Ureter (tissue), 1 donor: ENCODE results near the gene ENTR1. TPM values are rescaled to one million over a fixed set of nuclear protein-coding genes. Genes with fewer than 3 reads are reported as not detected.

ENCODE experiments used
- DNase-seq: peaks from one replicate; pipeline ENCODE4 v3.0.0-alpha.2; 2020; ENCODE audit warnings: low spot score
- total RNA-seq: library from RNA; stranded (reverse); gene quantifications from one replicate; pipeline ENCODE4 v1.2.4, GENCODE V29; 2023
- donor health status: DM: yes; HTN: yes; CAD: no.

The ENTR1 gene
- total RNA-seq, 1 donor from 2014 or later, result 50.1 TPM

DNA sequence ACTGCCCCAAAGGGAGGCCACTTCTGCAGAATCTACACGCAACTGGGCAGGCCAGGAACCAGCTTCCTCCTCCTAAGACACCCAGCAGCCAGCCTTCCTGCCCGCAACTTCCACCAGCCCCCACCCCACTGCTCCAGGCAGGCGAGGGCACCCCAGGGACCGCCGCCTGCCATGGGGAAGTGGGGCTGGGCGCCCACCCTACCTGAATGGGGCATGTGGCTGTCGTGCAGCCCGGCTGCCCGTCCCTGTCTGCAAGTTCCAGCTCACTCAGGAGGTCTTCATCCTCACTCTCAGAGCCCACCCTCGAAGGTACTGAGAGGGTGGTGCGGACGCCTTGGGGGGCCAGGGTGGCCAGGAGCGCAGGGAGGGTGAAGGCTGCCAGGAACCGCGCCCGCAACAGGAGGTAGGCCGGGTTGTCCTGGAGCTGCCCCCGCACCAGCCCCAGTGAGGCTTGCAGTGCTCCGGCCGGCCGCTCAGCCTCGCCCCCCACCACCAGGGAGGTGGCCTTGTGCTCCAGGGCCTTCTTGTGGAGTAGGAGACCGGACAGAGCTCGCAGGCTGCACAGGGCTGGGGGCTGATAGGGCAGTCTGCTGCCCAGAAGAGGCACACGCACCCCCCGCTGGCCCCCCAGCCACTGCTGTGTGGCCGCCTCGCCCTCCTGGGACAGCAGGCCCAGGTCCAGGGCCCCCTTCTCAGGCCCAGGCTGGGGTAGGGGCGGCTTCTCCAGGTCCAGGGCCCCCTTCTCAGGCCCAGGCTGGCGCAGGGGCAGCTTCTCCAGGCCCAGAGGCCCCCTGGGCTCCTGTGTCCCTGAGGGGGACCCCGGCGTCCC, 32.9 kb downstream of the ENTR1 start:
- DNase-seq, result no peak

DNA sequence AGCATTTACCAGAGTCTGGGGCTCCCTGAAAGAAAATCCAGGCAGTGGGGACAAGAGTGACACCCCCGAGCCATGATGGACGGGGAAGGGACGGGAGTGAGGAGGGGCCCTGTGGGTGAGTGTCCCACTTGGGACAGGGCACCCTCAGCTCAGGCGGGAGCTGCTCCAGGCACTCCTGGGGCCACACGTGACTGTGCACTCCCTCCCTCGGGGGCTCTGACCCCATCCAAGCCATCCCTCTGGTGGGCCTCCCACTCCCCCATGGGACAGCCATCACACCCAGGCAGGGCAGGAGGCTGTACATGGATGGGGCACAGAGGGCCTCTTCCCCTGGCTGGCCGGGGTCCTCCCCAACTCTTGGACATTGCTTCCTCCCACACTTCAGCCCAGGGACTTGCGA, 34.0 kb downstream of the ENTR1 start:
- DNase-seq, result no peak

DNA sequence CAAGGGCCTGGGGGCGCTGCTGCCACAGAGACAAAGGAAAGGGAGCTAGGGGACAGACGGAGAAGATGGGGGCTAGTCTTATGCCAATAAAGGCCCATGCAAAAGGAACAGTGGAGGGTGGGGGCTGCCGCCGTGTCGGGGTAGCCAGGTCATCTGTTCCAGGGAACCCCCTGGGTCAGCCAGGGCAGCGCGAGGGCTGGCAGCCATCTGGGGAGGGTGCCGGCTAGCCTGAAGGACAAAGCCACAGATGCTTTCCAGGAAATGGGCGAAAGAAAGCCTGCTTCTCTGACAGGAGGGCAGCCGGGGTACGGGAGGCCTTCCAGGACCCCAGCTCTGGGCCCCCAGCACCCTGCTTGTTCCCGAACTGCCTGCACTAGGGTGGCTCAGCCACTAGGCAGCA, 35.3 kb downstream of the ENTR1 start:
- DNase-seq, result no peak

DNA sequence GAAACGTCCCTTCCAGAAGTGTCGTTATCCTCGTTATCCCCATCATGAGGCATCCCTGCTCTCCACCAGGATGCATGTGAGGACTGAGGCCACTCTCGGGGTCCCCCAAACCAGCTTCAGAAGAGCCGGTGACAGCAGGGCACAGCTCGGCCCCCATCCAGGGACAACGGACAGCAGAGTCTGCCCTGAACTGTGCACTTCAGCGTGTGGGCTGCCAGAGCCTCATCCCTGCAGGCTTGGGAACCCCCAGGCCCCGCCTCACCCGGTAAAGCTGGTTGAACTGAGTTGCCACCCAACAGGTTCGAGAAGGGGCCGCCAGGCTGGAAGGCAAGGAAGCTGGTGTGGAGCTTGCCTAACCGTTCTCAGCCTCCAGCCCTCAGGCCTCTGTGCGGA, 36.2 kb downstream of the ENTR1 start:
- no peak for DNase-seq

DNA sequence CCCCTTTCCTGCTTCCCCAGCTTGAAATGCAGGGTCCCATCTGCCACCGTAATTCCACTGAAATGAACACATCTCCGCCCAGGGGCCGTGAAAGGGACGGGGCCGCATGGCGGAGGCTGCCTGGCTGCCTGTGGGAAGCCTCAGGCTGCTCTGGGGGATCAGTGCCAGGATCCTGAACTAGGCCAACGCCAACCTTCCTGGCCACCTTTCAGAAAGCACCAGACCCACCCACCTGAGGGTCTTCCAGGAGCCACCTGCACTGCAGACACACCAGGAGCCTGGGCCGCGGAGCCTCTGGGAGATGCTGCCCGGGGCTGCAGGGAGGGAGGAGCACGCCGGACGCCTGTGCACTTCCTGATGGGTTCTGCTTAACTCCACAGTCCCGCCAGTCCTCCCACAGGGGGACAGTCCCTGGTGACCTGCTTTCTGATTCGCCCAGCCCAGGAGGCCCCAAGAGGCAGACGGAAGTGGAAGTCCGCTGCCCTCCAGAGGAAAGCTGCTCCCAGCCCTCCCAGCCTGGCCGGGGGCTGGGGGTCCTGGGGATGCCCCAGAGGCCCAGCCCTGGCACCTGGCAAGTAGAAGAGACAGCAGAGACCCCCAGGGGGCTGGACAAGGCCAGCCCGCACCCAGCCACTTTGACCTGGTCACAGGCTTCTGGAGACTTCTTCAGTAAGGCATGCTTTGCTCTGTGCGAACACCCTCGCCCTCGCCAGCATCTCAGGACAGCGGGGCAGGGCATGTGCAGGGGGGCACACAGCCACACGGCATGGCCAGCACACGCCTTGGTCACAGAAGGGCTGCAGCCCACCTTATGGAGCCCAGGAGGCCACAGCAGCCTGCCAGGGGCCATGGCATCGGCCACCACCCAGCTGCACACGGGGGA, 36.9 kb downstream of the ENTR1 start, which contains the start of gene CARD9:
TSS of gene CARD9 (minus strand) at position 370 of the 883 bp plus-strand sequence. CDS start 1,591 bp downstream, outside the sequence.
- no peak for DNase-seq

DNA sequence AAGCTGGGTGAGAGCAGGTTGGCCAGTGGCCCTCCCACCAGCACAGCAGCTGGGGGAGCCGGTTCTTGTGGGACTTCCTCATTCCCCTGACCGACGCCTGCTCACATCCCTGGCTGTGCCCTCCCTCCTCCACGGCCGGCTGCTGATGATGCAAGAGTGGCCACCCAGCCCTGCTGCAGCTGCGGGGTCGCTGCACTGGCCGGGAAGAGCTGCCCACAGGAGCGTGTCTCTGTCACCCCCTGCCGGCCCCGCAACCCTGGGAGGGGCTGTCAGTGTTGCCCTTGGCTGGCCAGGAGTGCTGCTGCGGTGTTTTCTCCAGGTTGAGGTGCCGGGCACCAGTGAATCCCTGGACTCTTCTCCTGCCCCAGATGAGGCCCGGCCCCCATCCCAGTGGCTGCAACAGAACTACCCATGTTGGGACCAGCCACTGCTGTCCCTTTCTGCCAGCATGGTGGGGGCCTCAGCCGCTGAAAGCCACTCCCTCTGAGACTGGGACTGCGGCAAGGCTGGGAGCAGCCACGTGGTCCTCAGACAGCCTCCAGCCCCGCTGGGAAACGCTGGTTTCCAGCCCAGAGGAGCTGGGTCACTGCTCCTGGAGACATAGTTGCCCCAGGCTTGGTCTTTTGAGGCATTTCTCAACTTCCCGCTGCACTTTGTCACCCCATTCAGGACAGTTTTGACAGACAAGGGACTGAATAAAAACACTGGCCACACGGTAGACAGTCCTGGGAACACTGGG, 37.7 kb downstream of the ENTR1 start:
- DNase-seq, result peak; percentile 88

DNA sequence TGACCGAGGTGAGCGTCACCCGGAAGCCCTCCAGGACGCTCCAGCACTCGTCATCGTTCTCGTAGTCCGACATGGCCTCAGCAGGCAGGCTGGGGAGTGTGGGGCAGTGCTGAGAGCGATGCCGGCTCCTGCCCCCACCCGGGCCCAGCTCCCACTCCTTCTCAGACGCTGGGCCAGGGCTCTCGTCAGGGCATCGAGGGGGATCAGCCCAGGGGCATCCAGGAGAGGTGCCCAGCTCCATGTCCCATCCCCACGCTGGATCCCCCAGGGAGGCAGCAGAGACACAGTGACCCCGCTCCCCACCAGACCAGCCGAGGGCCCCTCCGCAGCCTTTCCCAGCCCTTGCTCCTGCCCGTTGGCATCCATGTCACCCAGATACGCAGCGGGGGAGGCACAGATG, 38.4 kb downstream of the ENTR1 start:
- no peak for DNase-seq

- no peak for DNase-seq
Observed at GRCh38 chr9:136371533-136371880, 38.9 kb downstream of the ENTR1 start.

- DNase-seq, result no peak
Observed at GRCh38 chr9:136370687-136371532, 39.5 kb downstream of the ENTR1 start.

- no peak for DNase-seq
Observed at GRCh38 chr9:136370037-136370436, 40.4 kb downstream of the ENTR1 start.

DNA sequence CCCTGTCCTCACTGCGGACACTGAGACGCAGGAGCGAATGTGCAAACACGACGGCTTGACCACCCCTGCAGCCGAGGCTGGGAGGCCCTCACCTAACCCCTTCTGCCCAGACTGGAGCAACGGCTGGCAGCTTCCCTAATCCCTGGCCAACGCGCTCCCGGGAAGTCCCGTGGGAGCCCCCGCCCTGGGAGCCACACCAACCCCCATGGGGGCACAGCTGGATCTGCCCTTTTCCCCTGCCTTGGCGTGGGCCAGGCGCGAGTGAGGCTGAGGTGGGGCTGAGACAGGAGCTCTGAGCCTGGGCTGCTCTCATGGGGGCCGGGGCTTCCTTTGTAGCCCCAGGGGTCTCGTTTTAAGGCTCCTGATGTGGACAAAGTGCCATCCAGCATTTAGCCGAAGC, 42.2 kb downstream of the ENTR1 start:
- no peak for DNase-seq

DNA sequence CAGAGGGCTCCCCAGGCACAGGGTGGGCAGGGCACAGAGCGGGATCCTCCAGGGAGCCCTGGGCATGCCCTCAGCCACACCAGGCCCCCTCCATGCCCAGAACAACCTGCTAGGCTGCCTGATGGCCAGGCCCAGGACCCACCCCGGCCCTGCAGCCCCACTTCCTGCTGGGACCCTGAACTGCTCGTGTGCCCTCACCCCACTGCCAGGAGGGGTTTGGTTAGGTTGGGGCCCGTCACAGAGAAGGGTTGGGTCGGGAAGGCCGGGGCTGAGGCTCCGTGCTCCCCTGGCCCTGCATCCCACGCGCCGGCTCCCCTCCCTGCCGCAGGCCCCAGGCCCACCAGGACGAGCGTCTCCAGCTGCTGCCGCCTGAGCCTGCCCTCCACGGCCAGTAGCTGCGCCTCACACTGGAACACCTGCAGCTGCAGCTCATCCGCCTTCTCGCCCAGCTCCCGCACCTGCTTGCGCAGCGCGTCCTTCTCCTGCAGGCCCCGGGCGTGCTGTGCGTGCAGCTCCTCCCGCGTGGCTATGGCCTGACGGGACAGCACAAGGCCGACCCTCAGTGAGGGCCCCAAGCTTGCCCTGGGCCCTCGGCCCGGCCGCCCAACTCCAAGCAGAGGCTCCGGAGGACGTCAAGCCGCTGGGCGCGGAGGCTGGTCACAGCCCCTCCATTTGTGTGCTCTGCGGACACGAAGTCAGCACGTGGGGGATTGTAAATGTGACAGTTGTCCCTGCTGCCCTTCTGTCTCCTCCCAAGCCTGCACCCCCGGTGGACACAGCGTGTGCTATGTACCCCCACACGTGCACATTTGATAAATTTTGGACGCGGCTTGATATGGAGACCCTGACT, 42.9 kb downstream of the ENTR1 start:
- DNase-seq, result no peak

- no peak for DNase-seq
Observed at GRCh38 chr9:136366826-136367225, 43.6 kb downstream of the ENTR1 start.

DNA sequence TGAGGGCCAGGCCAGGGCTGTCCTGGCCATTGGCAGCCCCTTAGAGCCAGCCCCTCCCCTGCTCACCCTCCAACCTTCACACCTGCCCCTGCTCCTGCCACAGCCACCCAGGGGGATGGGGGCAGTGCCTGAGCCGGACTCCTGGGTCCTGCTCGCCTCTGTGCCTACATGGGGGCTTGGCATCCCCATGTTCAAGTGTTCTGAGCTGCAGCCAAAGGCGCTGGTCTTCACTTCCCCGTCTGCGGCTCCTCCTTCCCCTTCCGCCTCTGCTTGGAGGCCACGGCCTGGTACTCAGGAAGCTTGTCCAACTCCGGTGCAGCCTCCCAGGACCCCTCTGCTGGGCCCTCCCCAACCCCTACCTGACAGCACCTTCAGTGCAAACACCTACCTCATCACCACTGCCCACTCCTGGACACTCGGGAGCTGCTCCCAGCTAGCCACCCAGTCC, 44.6 kb downstream of the ENTR1 start:
- no peak for DNase-seq

DNA sequence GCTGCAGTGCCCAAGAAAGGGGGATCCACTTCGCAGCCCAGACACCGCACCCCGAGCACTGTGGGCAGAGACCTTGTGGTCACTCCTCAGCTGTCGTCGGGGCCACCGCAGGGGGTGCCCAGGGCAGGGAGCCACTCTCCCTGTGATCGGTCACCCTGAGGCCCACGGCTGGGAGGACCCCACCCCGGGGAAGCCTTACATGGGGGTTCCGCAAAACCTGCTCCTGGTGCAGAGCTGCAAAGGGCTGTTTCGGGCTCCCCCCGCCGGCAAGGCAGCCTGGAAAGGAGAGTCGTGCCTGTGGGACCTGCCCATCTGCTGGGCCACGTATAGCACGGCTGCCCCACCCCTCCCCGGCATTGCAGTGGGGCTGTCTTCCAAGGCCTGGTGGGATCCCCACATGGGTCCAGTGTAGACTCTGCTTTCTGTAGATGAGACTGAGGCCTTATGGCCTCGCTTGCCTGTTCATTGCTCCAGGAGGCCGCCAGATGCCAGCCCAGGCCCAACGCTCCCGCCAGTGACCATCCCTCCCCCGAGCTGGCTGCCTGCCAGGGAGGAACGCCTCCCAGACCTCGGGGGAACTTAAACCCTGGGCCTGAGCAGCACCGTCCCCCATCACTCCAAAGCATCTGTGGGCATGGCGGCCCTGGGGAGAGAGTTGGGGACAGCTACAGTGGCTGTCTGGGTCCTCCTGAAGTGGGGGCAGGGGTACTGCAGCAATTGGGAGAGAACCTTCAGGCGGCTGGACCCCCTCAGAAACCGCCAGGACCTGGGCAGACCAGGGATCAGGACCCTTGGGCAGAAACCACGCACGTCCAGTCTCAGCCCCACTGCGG, 45.3 kb downstream of the ENTR1 start:
- DNase-seq, result no peak

DNA sequence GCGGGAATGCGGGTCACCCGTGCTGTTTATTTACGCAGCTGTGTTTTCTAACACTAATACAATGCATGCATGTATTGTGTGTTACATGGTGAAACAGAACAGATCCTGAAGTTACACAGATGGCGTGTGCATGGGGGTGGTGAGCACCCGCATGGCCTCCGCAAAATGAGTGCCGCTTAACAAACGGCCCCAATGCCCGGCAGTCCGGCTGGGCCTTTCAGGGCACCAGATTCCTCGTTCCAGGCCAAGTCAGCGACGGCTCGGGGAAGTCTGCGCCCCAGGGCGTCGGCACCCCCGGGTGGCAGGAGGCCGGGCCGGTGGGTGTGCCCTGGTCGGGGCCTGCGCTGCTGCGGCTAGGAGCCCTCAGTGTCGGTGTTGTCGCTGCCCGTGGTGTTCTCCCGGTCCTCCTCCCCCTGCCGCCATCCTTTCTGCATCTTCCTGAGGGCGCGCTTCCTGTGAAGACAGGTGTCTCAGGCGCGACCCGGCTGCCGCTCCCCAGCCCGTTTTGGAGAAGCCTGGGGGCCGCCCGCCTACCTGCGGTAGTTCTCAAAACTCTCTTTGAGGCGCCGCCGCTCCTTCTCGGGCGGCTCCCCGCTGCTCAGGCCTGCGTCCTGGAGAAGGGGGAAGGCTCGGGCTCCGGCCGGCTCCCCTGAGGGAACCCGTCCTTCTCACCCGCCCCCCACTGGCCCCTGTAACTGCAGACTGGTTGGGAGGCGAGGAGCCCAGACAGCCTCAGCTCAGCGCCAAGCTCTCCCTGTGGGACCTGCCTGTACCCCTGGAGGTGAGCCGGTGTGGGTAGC, 46.3 kb downstream of the ENTR1 start:
- no peak for DNase-seq

- DNase-seq, result peak; percentile 98
Observed at GRCh38 chr9:136363106-136363948, 47.1 kb downstream of the ENTR1 start, which contains the start of gene DNLZ. Gene DNLZ, minus strand, starts transcription at chr9:136363744. Its CDS starts 30 bp downstream, at chr9:136363714.

DNA sequence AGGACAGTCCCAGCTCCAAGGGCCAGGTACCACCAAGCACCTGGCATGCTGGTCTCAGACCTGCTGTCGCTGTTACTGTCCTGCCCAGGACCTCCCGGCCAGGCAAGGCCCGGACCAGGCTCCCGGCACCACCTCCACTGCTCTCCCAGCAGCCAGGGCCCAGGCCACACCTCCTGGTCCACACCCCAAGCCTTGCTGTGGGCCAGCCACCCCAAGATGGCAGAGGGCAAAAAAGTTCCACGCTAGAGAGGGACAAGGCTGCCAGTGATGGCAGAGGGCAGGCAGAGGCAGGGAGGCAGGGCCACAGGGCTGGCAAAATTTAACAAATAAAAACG, 48.0 kb downstream of the ENTR1 start:
- DNase-seq, result no peak
